ENCODE data around the gene CIB4. TPM values are rescaled to one million over a fixed set of nuclear protein-coding genes. Genes with fewer than 3 reads are reported as not detected.

CIB4 gene
- total RNA-seq, 1 experiment from 2014 or later, result not detected

DNA sequence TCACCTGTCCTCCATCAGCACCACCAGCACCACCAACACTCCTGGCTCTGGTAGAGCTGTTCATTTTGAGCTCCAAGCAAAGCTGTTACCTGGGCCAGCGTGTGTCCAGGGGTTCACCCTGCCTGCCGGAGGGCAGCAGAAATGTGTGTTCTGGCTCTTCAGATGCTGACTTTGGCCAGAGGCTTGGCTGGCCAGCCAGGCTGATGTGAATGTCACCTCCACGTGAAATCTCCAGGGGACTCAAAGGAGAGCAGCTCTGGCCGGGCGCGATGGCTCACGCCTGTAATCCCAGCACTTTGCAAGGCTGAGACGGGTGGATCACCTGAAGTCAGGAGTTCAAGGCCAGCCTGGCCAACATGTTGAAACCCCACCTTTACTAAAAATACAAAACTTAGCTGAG is 33.5 kb downstream of the CIB4 start:
- H3K4me1 ChIP-seq (ENCODE audit: insufficient read depth, low read length, poor library complexity, severe bottlenecking), result peaks cover 7% of the 10 kb centered on the region
- H3K27ac ChIP-seq (ENCODE audit: low read depth, low read length, poor library complexity, severe bottlenecking), result no peak overlapping the region
- no peaks in the 10 kb centered on the region for H3K36me3 ChIP-seq (ENCODE audit: insufficient read depth, low read length, poor library complexity, severe bottlenecking)
- DNase-seq (ENCODE audit: low spot score), result no peak
- no peaks in the 10 kb centered on the region for H3K27me3 ChIP-seq (replicated peaks; ENCODE audit: insufficient read depth, low read depth, low read length, poor library complexity)
- TF ChIP-seq EZH2 (IDR thresholded peaks at IDR 0.05; ENCODE audit: borderline replicate concordance, low read depth, low read length, poor library complexity, severe bottlenecking), result no peak
- TF ChIP-seq, protein P1, sequence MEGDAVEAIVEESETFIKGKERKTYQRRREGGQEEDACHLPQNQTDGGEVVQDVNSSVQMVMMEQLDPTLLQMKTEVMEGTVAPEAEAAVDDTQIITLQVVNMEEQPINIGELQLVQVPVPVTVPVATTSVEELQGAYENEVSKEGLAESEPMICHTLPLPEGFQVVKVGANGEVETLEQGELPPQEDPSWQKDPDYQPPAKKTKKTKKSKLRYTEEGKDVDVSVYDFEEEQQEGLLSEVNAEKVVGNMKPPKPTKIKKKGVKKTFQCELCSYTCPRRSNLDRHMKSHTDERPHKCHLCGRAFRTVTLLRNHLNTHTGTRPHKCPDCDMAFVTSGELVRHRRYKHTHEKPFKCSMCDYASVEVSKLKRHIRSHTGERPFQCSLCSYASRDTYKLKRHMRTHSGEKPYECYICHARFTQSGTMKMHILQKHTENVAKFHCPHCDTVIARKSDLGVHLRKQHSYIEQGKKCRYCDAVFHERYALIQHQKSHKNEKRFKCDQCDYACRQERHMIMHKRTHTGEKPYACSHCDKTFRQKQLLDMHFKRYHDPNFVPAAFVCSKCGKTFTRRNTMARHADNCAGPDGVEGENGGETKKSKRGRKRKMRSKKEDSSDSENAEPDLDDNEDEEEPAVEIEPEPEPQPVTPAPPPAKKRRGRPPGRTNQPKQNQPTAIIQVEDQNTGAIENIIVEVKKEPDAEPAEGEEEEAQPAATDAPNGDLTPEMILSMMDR (conservative IDR thresholded peaks at IDR 0.05; ENCODE audit: low read depth, low read length), result no peak
- no peak overlapping the region for H3K4me3 ChIP-seq (ENCODE audit: low read depth, low read length, poor library complexity, severe bottlenecking)
- CTCF ChIA-PET, result interaction anchor here (4.3 kb wide), 1 partner anchor 138 kb away, joined by 22 read pairs; no protein-coding TSS in a partner anchor
- intact Hi-C loops (cut with micrococcal nuclease; ENCODE audit: unreplicated experiment), result loop anchor here (5.0 kb wide), 1 partner anchor 410 kb away; no protein-coding TSS in a partner anchor
- H3K9me3 ChIP-seq (ENCODE audit: low read depth, low read length, poor library complexity, severe bottlenecking), result peaks cover 3% of the 10 kb centered on the region
- POLR2A ChIA-PET (ENCODE audit: low non-redundant PET), result no interaction called here
- BruUV-seq (replicated peaks), result no TSS peak

DNA sequence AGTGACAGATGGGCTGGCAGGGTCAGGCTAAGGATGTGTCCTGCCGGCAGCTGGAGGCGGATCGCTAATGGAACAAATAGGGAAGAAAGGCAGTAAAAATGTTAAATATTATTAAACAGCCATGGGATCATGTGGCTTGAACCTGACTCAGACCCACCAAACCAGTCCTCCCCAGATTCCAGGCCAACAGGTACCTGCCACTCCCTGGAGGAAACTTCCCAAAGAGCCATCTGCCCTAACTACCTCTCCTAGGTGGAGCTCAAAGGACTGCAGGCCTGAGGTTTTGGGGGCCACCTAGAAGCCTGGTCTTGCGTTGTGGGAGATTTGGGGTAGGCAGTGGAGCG is 34.3 kb downstream of the CIB4 start:
- peaks cover 3% of the 10 kb centered on the region for H3K9me3 ChIP-seq (ENCODE audit: low read depth, low read length, poor library complexity, severe bottlenecking)
- TF ChIP-seq, protein P1 (conservative IDR thresholded peaks at IDR 0.05; ENCODE audit: low read depth, low read length), result no peak
- no peak for TF ChIP-seq EZH2 (IDR thresholded peaks at IDR 0.05; ENCODE audit: borderline replicate concordance, low read depth, low read length, poor library complexity, severe bottlenecking)
- H3K4me3 ChIP-seq (ENCODE audit: low read depth, low read length, poor library complexity, severe bottlenecking), result no peak overlapping the region
- no peak for DNase-seq (ENCODE audit: low spot score)
- BruUV-seq (replicated peaks), result no TSS peak
- CTCF ChIA-PET, result interaction anchor here (4.3 kb wide), 1 partner anchor 139 kb away, joined by 22 read pairs; no protein-coding TSS in a partner anchor
- POLR2A ChIA-PET (ENCODE audit: low non-redundant PET), result no interaction called here
- no peaks in the 10 kb centered on the region for H3K4me1 ChIP-seq (ENCODE audit: insufficient read depth, low read length, poor library complexity, severe bottlenecking)
- no peaks in the 10 kb centered on the region for H3K27me3 ChIP-seq (replicated peaks; ENCODE audit: insufficient read depth, low read depth, low read length, poor library complexity)
- no peak overlapping the region for H3K27ac ChIP-seq (ENCODE audit: low read depth, low read length, poor library complexity, severe bottlenecking)
- H3K36me3 ChIP-seq (ENCODE audit: insufficient read depth, low read length, poor library complexity, severe bottlenecking), result no peaks in the 10 kb centered on the region
- intact Hi-C loops (cut with micrococcal nuclease; ENCODE audit: unreplicated experiment), result loop anchor here (5.0 kb wide), 1 partner anchor 410 kb away; no protein-coding TSS in a partner anchor

DNA sequence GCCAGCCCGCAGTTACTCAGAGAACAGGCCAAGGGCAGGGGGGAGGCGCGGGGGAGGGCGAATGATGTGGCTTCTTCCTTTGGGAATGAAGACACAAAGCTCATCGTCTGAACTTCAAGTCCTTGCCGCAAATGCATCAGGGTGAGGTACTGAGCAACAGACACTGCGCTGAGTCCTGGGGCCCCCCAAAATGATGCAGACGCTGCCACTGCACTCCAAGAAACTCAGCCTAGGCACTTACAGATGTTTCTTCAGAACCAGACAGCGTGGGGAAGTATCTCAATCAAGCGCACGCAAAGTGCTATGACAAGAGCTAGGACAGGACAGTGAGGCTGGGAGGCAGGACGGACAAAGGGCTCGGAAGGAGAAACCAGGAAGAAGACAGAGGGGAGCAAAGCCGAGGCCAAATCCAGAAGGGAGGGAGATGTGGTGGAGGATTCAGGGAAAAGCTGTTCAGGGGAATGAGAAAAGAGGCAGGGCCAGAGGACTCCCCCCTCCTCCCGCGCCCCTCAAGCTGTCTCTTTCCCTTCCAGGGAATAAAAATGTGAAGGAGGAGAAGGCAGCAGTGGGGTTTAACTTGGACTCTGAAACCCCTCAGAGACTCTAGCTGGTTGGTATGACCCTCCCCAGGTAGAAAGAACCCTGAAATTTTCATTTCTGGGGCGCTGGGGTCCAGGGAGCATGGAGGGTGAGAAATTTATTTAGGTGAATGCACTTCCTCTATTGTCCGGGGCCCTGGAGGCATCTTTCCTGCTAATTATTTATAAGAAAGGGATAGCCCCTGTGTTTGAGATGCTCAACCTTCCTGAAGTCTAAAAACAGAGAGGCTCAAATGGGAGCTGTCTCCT is 34.9 kb downstream of the CIB4 start:
- POLR2A ChIA-PET (ENCODE audit: low non-redundant PET), result interaction anchor here (0.6 kb wide), 1 partner anchor 35 kb away, joined by 3 read pairs; no protein-coding TSS in a partner anchor
- Histone ChIP-seq H3K27me3 (replicated peaks; ENCODE audit: insufficient read depth, low read depth, low read length, poor library complexity) (no peaks in the 10 kb centered on the region), H3K36me3 (ENCODE audit: insufficient read depth, low read length, poor library complexity, severe bottlenecking) (no peaks in the 10 kb centered on the region), H3K4me3 (ENCODE audit: low read depth, low read length, poor library complexity, severe bottlenecking) (no peak overlapping the region), H3K9me3 (ENCODE audit: low read depth, low read length, poor library complexity, severe bottlenecking) (peaks cover 3% of the 10 kb centered on the region), H3K27ac (ENCODE audit: low read depth, low read length, poor library complexity, severe bottlenecking) (no peak overlapping the region), H3K4me1 (ENCODE audit: insufficient read depth, low read length, poor library complexity, severe bottlenecking) (no peaks in the 10 kb centered on the region)
- no peak for DNase-seq (ENCODE audit: low spot score)
- no peak for TF ChIP-seq EZH2 (IDR thresholded peaks at IDR 0.05; ENCODE audit: borderline replicate concordance, low read depth, low read length, poor library complexity, severe bottlenecking)
- TF ChIP-seq, protein P1 (conservative IDR thresholded peaks at IDR 0.05; ENCODE audit: low read depth, low read length), result no peak
- intact Hi-C loops (cut with micrococcal nuclease; ENCODE audit: unreplicated experiment), result loop anchor here (1.0 to 5.0 kb wide), 2 partner anchors 139 to 411 kb away; no protein-coding TSS in a partner anchor
- no TSS peak for BruUV-seq (replicated peaks)
- CTCF ChIA-PET, result interaction anchor here (1.4 to 4.3 kb wide), 2 partner anchors 133 to 139 kb away, joined by 13 to 22 read pairs; no protein-coding TSS in a partner anchor
